ENCODE measurements around the gene CCSAP.

DNA sequence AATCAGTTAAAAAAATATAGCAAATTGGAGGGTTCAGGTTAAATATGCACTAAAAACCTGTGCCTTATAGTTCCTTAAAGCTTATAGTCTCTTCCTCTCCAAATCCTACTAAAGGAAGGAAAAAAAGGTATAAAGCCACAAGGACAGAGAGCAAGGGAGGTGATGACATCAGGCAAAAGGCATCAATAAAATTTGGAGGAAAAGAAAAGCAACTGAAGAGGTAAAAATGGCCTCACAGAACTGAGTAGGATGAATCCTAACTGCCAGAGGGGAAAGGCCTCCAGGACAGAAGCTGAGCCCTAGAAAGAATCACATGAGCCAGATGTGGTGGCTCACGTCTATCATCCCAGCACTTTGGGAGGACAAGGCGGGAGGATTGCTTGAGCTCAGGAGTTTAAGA is 8.1 kb downstream of the CCSAP start:
- no peak for TF ChIP-seq POLR2A (IDR thresholded peaks at IDR 0.05)
- TF ChIP-seq, protein P1, sequence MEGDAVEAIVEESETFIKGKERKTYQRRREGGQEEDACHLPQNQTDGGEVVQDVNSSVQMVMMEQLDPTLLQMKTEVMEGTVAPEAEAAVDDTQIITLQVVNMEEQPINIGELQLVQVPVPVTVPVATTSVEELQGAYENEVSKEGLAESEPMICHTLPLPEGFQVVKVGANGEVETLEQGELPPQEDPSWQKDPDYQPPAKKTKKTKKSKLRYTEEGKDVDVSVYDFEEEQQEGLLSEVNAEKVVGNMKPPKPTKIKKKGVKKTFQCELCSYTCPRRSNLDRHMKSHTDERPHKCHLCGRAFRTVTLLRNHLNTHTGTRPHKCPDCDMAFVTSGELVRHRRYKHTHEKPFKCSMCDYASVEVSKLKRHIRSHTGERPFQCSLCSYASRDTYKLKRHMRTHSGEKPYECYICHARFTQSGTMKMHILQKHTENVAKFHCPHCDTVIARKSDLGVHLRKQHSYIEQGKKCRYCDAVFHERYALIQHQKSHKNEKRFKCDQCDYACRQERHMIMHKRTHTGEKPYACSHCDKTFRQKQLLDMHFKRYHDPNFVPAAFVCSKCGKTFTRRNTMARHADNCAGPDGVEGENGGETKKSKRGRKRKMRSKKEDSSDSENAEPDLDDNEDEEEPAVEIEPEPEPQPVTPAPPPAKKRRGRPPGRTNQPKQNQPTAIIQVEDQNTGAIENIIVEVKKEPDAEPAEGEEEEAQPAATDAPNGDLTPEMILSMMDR (IDR thresholded peaks at IDR 0.05), result no peak
- no peak for TF ChIP-seq EP300 (IDR thresholded peaks at IDR 0.05)
